ENCODE data around the gene GTF2F2. TPM values are rescaled to one million over a fixed set of nuclear protein-coding genes. Genes with fewer than 3 reads are reported as not detected.

GTF2F2 gene
- total and polyA plus RNA-seq, 2 donors (not counting 1 experiment from before 2014, with no cell fraction given): 5.9 to 19.6 TPM

- no peak for ATAC-seq (ENCODE audit: low read depth)
- no peak overlapping the region for H3K4me3 Mint-ChIP-seq
- peaks cover 0 to 14% (median 6%) of the 10 kb centered on the region in 4 experiments for H3K27me3 ChIP-seq (replicated peaks in 1 of 4; ENCODE audit: control extremely low read depth in 1 of 4, control insufficient read depth in 3 of 4, insufficient read depth in 4 of 4, low read length in 3 of 4)
- no peaks in the 10 kb centered on the region for H3K9me3 Mint-ChIP-seq (ENCODE audit: insufficient read depth)
- no peaks in the 10 kb centered on the region for H3K36me3 ChIP-seq (replicated peaks in 1 of 2; ENCODE audit: control extremely low read depth in 1 of 2, control insufficient read depth in 1 of 2, extremely low read depth in 1 of 2, insufficient read depth in 2 of 2, low read length in 1 of 2)
- intact Hi-C loops (cut with micrococcal nuclease): loop anchor here (10.0 kb wide), 1 partner anchor 1061 kb away; no protein-coding TSS in a partner anchor
- peaks cover 18% of the 10 kb centered on the region for H3K27me3 Mint-ChIP-seq
- CTCF ChIA-PET: no interaction called here
- WGBS (ENCODE audit: insufficient coverage): 94% methylated on average over 10 of the region's 11 CpGs
- no peaks in the 10 kb centered on the region for H4K20me1 ChIP-seq (ENCODE audit: control insufficient read depth, insufficient read depth, low read length, poor library complexity, severe bottlenecking)
- TF ChIP-seq CTCF (IDR thresholded peaks at IDR 0.05) (no peak), EZH2 (IDR thresholded peaks at IDR 0.05; ENCODE audit: borderline replicate concordance, insufficient read depth, low read depth, low read length, poor library complexity, severe bottlenecking) (no peak)
- no peak overlapping the region for H2AFZ ChIP-seq (ENCODE audit: insufficient read depth, low read depth, low read length, poor library complexity, severe bottlenecking)
- no peak overlapping the region for H3K27ac Mint-ChIP-seq
- DNase-seq: no peak
- H3K4me3 ChIP-seq (ENCODE audit: control extremely low read depth in 1 of 5, extremely low read depth in 1 of 5, insufficient read depth in 1 of 5, low read depth in 2 of 5, low read length in 4 of 5): no peak overlapping the region
- no peaks in the 10 kb centered on the region for H3K9me3 ChIP-seq (ENCODE audit: control extremely low read depth in 1 of 3, control insufficient read depth in 2 of 3, insufficient read depth in 1 of 3, low read length in 2 of 3)
- H3K9ac ChIP-seq (ENCODE audit: low read length): no peak overlapping the region
- H3K4me2 ChIP-seq (replicated peaks; ENCODE audit: low read depth, low read length, poor library complexity, severe bottlenecking): no peak overlapping the region
- peaks cover 10% of the 10 kb centered on the region for H3K4me1 Mint-ChIP-seq
- no peaks in the 10 kb centered on the region for H3K79me2 ChIP-seq (ENCODE audit: control insufficient read depth, insufficient read depth, low read length)
- POLR2A ChIA-PET: no interaction called here
- peaks cover 11 to 15% of the 10 kb centered on the region in 2 donors for H3K4me1 ChIP-seq (ENCODE audit: control insufficient read depth in 2 of 2, insufficient read depth in 2 of 2, low read length in 2 of 2)
- H3K27ac ChIP-seq (ENCODE audit: low read length in 2 of 2): no peak overlapping the region
Measured at GRCh38 chr13:45315520-45316167, 195.3 kb downstream of the GTF2F2 start.

GRCh38 chr13:45316338-45316737 is 196.0 kb downstream of the GTF2F2 start:
- intact Hi-C loops (cut with micrococcal nuclease): loop anchor here (10.0 kb wide), 1 partner anchor 1062 kb away; no protein-coding TSS in a partner anchor
- Mint-ChIP-seq H3K4me3 (no peak overlapping the region), H3K9me3 (ENCODE audit: insufficient read depth) (no peaks in the 10 kb centered on the region), H3K27ac (no peak overlapping the region), H3K4me1 (peaks cover 4% of the 10 kb centered on the region), H3K27me3 (peaks cover 11% of the 10 kb centered on the region)
- DNase-seq (no peak), ATAC-seq (ENCODE audit: low read depth) (no peak)
- Histone ChIP-seq H3K27me3 (replicated peaks in 1 of 4; ENCODE audit: control extremely low read depth in 1 of 4, control insufficient read depth in 3 of 4, insufficient read depth in 4 of 4, low read length in 3 of 4) (peaks cover 0 to 7% (median 3%) of the 10 kb centered on the region in 4 experiments), H3K79me2 (ENCODE audit: control insufficient read depth, insufficient read depth, low read length) (no peaks in the 10 kb centered on the region), H4K20me1 (ENCODE audit: control insufficient read depth, insufficient read depth, low read length, poor library complexity, severe bottlenecking) (no peaks in the 10 kb centered on the region), H3K27ac (ENCODE audit: low read length in 2 of 2) (no peak overlapping the region), H3K9ac (ENCODE audit: low read length) (no peak overlapping the region), H3K9me3 (ENCODE audit: control extremely low read depth in 1 of 3, control insufficient read depth in 2 of 3, insufficient read depth in 1 of 3, low read length in 2 of 3) (no peaks in the 10 kb centered on the region), H3K36me3 (replicated peaks in 1 of 2; ENCODE audit: control extremely low read depth in 1 of 2, control insufficient read depth in 1 of 2, extremely low read depth in 1 of 2, insufficient read depth in 2 of 2, low read length in 1 of 2) (no peaks in the 10 kb centered on the region), H2AFZ (ENCODE audit: insufficient read depth, low read depth, low read length, poor library complexity, severe bottlenecking) (no peak overlapping the region), H3K4me1 (ENCODE audit: control insufficient read depth in 2 of 2, insufficient read depth in 2 of 2, low read length in 2 of 2) (peaks cover 7 to 8% of the 10 kb centered on the region in 2 donors), H3K4me3 (ENCODE audit: control extremely low read depth in 1 of 5, extremely low read depth in 1 of 5, insufficient read depth in 1 of 5, low read depth in 2 of 5, low read length in 4 of 5) (no peak overlapping the region), H3K4me2 (replicated peaks; ENCODE audit: low read depth, low read length, poor library complexity, severe bottlenecking) (no peak overlapping the region)
- TF ChIP-seq EZH2 (IDR thresholded peaks at IDR 0.05; ENCODE audit: borderline replicate concordance, insufficient read depth, low read depth, low read length, poor library complexity, severe bottlenecking) (no peak), CTCF (IDR thresholded peaks at IDR 0.05) (no peak)
- 87% methylated on average over 3 of the region's 6 CpGs for WGBS (ENCODE audit: insufficient coverage)
- ChIA-PET CTCF (no interaction called here), POLR2A (no interaction called here)
